HepG2 (cell line): ENCODE data around the gene VWA3A. TPM values are rescaled to one million over a fixed set of nuclear protein-coding genes. Genes with fewer than 3 reads are reported as not detected.

ENCODE experiments used
- ATAC-seq: fragments of 200-7000 bp; cut with Tn5 transposase; 3 replicates; pipeline ENCODE4 v1.9.1; 2020; ENCODE audit warnings: mild to moderate bottlenecking, moderate library complexity
- BruUV-seq: library from RNA; stranded (reverse); fragments of 400-500 nt; replicated peaks from 2 replicates; lab custom pipeline; 2021; lab: Mats Ljungman, UMichigan
- CTCF ChIA-PET: fragments of 300-600 bp; formaldehyde crosslinking; extraction: SDS; loops from one replicate; lab custom pipeline; 2021; ENCODE audit warnings: low total read pairs, inconsistent platforms, low intra/inter-chr PET ratio; lab: Yijun Ruan, JAX
- POLR2A ChIA-PET: fragments of 350-600 bp; sonication (Branson Sonifier 250); formaldehyde crosslinking; loops from one replicate; lab custom pipeline; 2020; ENCODE audit warnings: antibody characterized with exemption, inconsistent platforms; lab: Yijun Ruan, JAX
- DNase-seq: peaks from one replicate; pipeline ENCODE4 v3.0.0-alpha.2; 2015; ENCODE audit warnings: low spot score
- FAIRE-seq: peaks from 3 replicates; lab custom pipeline; 2011; peaks lifted over from hg19 to GRCh38; lab: Jason Lieb, UNC
- H2AFZ ChIP-seq: one replicate; pipeline ENCODE4 v1.6.1; 2011; ENCODE audit warnings: low read length, inconsistent platforms
- H3K27ac ChIP-seq: fragments of 300-600 bp; 3 replicates; pipeline ENCODE4 v1.8.0; 2011; ENCODE audit warnings: mixed run types, mild to moderate bottlenecking, mixed read lengths, low read length, inconsistent platforms; ENCODE audit not compliant: insufficient read depth; ENCODE audit errors: extremely low read length
- H3K27me3 ChIP-seq, 2 experiments: fragments of 200-600 bp in 1 of 2; 2 replicates in 1 of 2; 3 replicates in 1 of 2; pipeline versions ENCODE4 v1.6.0 to v1.8.0; 2011; ENCODE audit warnings: low read length in 2 of 2, mild to moderate bottlenecking in 2 of 2, moderate library complexity in 2 of 2, inconsistent platforms in 1 of 2; ENCODE audit not compliant: insufficient read depth in 2 of 2, control insufficient read depth in 1 of 2
- H3K36me3 ChIP-seq, 2 experiments: fragments of 200-600 bp in 1 of 2; replicated peaks in 1 of 2; 2 replicates in 1 of 2; 3 replicates in 1 of 2; pipeline versions ENCODE4 v1.5.1 to v1.8.0; 2011; ENCODE audit warnings: low read length in 2 of 2, inconsistent platforms in 1 of 2; ENCODE audit not compliant: insufficient read depth in 2 of 2, control insufficient read depth in 1 of 2
- H3K4me1 ChIP-seq: 2 replicates; pipeline ENCODE4 v1.5.1; 2012; ENCODE audit warnings: low read length, inconsistent platforms; ENCODE audit not compliant: insufficient read depth
- H3K4me2 ChIP-seq: 2 replicates; pipeline ENCODE4 v1.6.0; 2011; ENCODE audit warnings: low read depth, low read length, inconsistent platforms
- H3K4me3 ChIP-seq, 3 experiments: fragments of 200-600 bp in 1 of 3; sonication (generic), shearing (Covaris generic) in 1 of 3; replicated peaks in 1 of 3; 2 replicates each; pipeline ENCODE4 v1.5.1; 2011 to 2016; ENCODE audit warnings: low read length in 3 of 3, inconsistent platforms in 2 of 3, low read depth in 2 of 3, mild to moderate bottlenecking in 2 of 3, control low read depth in 1 of 3, mixed read lengths in 1 of 3; ENCODE audit not compliant: insufficient read depth in 1 of 3
- H3K79me2 ChIP-seq: one replicate; pipeline ENCODE4 v1.6.1; 2011; ENCODE audit warnings: low read length, inconsistent platforms; ENCODE audit not compliant: insufficient read depth
- H3K9ac ChIP-seq: 2 replicates; pipeline ENCODE4 v1.6.0; 2011; ENCODE audit warnings: mild to moderate bottlenecking, low read depth, low read length, inconsistent platforms; ENCODE audit not compliant: insufficient read depth
- H3K9me3 ChIP-seq: 2 replicates; pipeline ENCODE4 v1.5.1; 2012; ENCODE audit warnings: mild to moderate bottlenecking, low read length
- H4K20me1 ChIP-seq: 2 replicates; pipeline ENCODE4 v1.6.0; 2011; ENCODE audit warnings: inconsistent platforms, mild to moderate bottlenecking, low read length, moderate library complexity; ENCODE audit not compliant: insufficient read depth
- GATAD2A ChIP-seq: IDR thresholded peaks from 2 replicates; pipeline ENCODE4 v1.6.1; 2016
- ISL2 ChIP-seq: sonication (generic); formaldehyde crosslinking; IDR thresholded peaks from 2 replicates; pipeline ENCODE4 v1.5.0; 2020; ENCODE audit warnings: missing genetic modification reagents
- KDM2A ChIP-seq: sonication (generic); formaldehyde crosslinking; IDR thresholded peaks from 2 replicates; pipeline ENCODE4 v1.4.0; 2020; ENCODE audit warnings: low read depth, missing genetic modification reagents, borderline replicate concordance
- KDM5A ChIP-seq: fragments of 200-600 bp; sonication (generic); IDR thresholded peaks from 2 replicates; pipeline ENCODE4 v1.7.0; 2018; ENCODE audit warnings: antibody characterized with exemption, mild to moderate bottlenecking, low read length, borderline replicate concordance
- MAFG ChIP-seq: sonication (generic); formaldehyde crosslinking; IDR thresholded peaks from 2 replicates; pipeline ENCODE4 v1.5.1; 2020; ENCODE audit warnings: mild to moderate bottlenecking, missing genetic modification reagents
- MEIS2 ChIP-seq: sonication (generic); formaldehyde crosslinking; IDR thresholded peaks from 2 replicates; pipeline ENCODE4 v1.9.0; 2021; ENCODE audit warnings: mild to moderate bottlenecking, missing genetic modification reagents
- NFYC ChIP-seq: IDR thresholded peaks from 2 replicates; pipeline ENCODE4 v1.6.1; 2016; ENCODE audit warnings: missing genetic modification reagents, missing compliant biosample characterization
- PAWR ChIP-seq: sonication (generic); formaldehyde crosslinking; IDR thresholded peaks from 2 replicates; pipeline ENCODE4 v1.4.0; 2020; ENCODE audit warnings: missing genetic modification reagents, mild to moderate bottlenecking, borderline replicate concordance
- SMARCC2 ChIP-seq: fragments of 450-650 bp; IDR thresholded peaks from 2 replicates; pipeline ENCODE4 v1.6.1; 2017; ENCODE audit warnings: antibody characterized with exemption, mild to moderate bottlenecking
- SOX6 ChIP-seq, 2 experiments: fragments of 450-650 bp in 1 of 2; sonication (generic) in 1 of 2; formaldehyde crosslinking in 1 of 2; IDR thresholded peaks; 2 replicates each; pipeline versions ENCODE4 v1.4.0 to v1.6.1; 2017 to 2020; ENCODE audit warnings: antibody characterized with exemption in 1 of 2, mild to moderate bottlenecking in 1 of 2, missing genetic modification reagents in 1 of 2
- TBL1XR1 ChIP-seq: fragments of 150-350 bp; IDR thresholded peaks from 2 replicates; pipeline ENCODE4 v1.6.1; 2014; ENCODE audit warnings: borderline replicate concordance, low read length; ENCODE audit not compliant: partially characterized antibody
- TMF1 ChIP-seq: sonication (generic); formaldehyde crosslinking; IDR thresholded peaks from 2 replicates; pipeline ENCODE4 v1.8.1; 2022; ENCODE audit warnings: low read depth, missing genetic modification reagents
- ZFP1 ChIP-seq: IDR thresholded peaks from 2 replicates; pipeline ENCODE4 v1.6.1; 2016
- ZFX ChIP-seq: sonication (generic); formaldehyde crosslinking; IDR thresholded peaks from 2 replicates; pipeline ENCODE4 v1.4.0; 2020; ENCODE audit warnings: mild to moderate bottlenecking, low read depth, missing genetic modification reagents, moderate library complexity
- ZNF160 ChIP-seq: sonication (generic); formaldehyde crosslinking; IDR thresholded peaks from 2 replicates; pipeline ENCODE4 v1.8.0; 2022; ENCODE audit warnings: mild to moderate bottlenecking, inconsistent platforms, missing genetic modification reagents
- ZNF343 ChIP-seq: sonication (generic); formaldehyde crosslinking; IDR thresholded peaks from 2 replicates; pipeline ENCODE4 v1.4.0; 2020; ENCODE audit warnings: mild to moderate bottlenecking, missing genetic modification reagents
- ZNF431 ChIP-seq: sonication (generic); formaldehyde crosslinking; IDR thresholded peaks from 2 replicates; pipeline ENCODE4 v1.9.0; 2022; ENCODE audit warnings: missing genetic modification reagents, low read depth, mild to moderate bottlenecking, borderline replicate concordance
- ZNF460 ChIP-seq: sonication (generic); formaldehyde crosslinking; IDR thresholded peaks from 2 replicates; pipeline ENCODE4 v1.5.1; 2020; ENCODE audit warnings: missing genetic modification reagents, mild to moderate bottlenecking, borderline replicate concordance
- ZNF484 ChIP-seq: sonication (generic); formaldehyde crosslinking; IDR thresholded peaks from 2 replicates; pipeline ENCODE4 v1.5.1; 2020; ENCODE audit warnings: mild to moderate bottlenecking, low read depth, missing genetic modification reagents, borderline replicate concordance
- ZNF614 ChIP-seq: IDR thresholded peaks from 2 replicates; pipeline ENCODE4 v1.6.1; 2018; ENCODE audit warnings: missing biosample characterization, missing genetic modification reagents, inconsistent platforms, borderline replicate concordance
- ZNF776 ChIP-seq: sonication (generic); formaldehyde crosslinking; IDR thresholded peaks from 2 replicates; pipeline ENCODE4 v1.4.0; 2020; ENCODE audit warnings: mild to moderate bottlenecking, missing genetic modification reagents
- ZNF790 ChIP-seq: sonication (generic); formaldehyde crosslinking; IDR thresholded peaks from 2 replicates; pipeline ENCODE4 v1.8.0; 2022; ENCODE audit warnings: missing genetic modification reagents, mild to moderate bottlenecking, borderline replicate concordance
- WGBS: methylation state at CpG from one replicate; pipeline ENCODE4 v1.1.6; 2017; ENCODE audit warnings: low lambda C conversion rate; 5-methylcytosine and 5-hydroxymethylcytosine counted together
- in situ Hi-C: cut with HindIII; loops from 2 replicates; pipeline ENCODE4 v1.10.0; 2017; ENCODE audit warnings: low pct_unique_long_range_greater_than_20kb; ENCODE audit not compliant: extremely low pct_ligation_motif_present
- intact Hi-C: fragments of 100-400 bp; cut with micrococcal nuclease; formaldehyde crosslinking; loops from one replicate; pipeline ENCODE4 v1.10.0; 2022; ENCODE audit not compliant: unreplicated experiment
- polyA plus RNA-seq, 8 experiments: library from polyadenylated mRNA; depleted of rRNA in 3 of 8; stranded (reverse) in 7 of 8; unstranded in 1 of 8; fragments of >200 nt; fragmentation: Illumina TruSeq in 4 of 8; extraction: Trizol in 4 of 8; gene quantifications; 2 replicates each; pipeline versions ENCODE4 v1.2.1 to v1.2.3, GENCODE V29; 2011 to 2016; ENCODE audit warnings: low read depth in 4 of 8, missing spikeins in 1 of 8, mixed read lengths in 1 of 8; ENCODE audit not compliant: insufficient read depth in 1 of 8
- total RNA-seq, 5 experiments: library from RNA; depleted of rRNA; stranded (reverse); fragments of >200 nt; fragmentation: Illumina TruSeq; extraction: Trizol; gene quantifications; 2 replicates each; pipeline ENCODE4 v1.2.3, GENCODE V29; 2016; ENCODE audit warnings: low read depth in 1 of 5
- TF ChIP-seq, protein P1 (sequence below): sonication (generic); formaldehyde crosslinking; IDR thresholded peaks from 2 replicates; pipeline ENCODE4 v1.4.0; 2020; ENCODE audit warnings: missing genetic modification reagents, mild to moderate bottlenecking, borderline replicate concordance

Gene VWA3A
- total and polyA plus RNA-seq, 2 of the 13 experiments (the other 11 are each of a cell fraction or from before 2014, with no cell fraction given), result 0.03 to 0.07 TPM

DNA sequence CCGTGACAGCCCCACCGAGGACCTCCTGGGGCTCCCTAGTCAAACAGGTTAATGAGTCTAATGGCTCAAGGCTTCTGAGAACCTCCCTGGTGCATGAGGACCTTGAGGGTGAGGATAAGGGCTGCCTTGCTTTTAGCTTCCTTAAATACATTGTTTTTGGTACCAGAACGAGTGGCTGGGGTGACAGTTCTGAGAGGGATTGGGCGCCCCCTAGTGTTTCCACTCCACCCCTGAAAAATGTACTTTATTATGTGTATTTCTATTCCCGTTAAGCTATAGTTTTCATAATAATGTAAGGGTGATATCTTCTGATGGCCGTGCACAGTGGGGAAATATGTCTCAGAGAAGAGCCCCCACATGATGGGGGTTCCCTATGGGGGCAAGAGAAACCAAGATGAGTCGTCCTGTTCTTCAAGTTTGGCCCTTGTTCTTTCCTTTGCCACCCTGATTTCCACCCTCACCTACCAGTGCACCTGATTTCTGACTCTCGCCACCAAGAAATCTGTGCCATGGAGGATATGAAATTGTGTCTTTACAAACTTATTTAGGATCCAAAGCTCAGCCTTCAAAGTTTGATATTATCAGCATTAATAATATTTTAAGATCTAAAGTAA lies 14.5 kb upstream of the VWA3A start:
- Histone ChIP-seq H3K4me2 (no peak overlapping the region), H3K27ac (no peak overlapping the region), H3K4me1 (no peaks in the 10 kb centered on the region), H3K36me3 (peaks cover 0 to 1% of the 10 kb centered on the region in 2 experiments; a peak in 3 of 5 replicates), H3K27me3 (no peaks in the 10 kb centered on the region), H3K9me3 (no peaks in the 10 kb centered on the region), H3K9ac (no peak overlapping the region), H3K4me3 (no peak overlapping the region), H3K79me2 (no peaks in the 10 kb centered on the region), H2AFZ (no peak overlapping the region), H4K20me1 (peaks cover 6% of the 10 kb centered on the region; the same call in 1 of the 2 replicates)
- FAIRE-seq (no peak), DNase-seq (peak; percentile 62), ATAC-seq (peak; percentile 85)
- POLR2A ChIA-PET, result interaction anchor here (1.1 to 1.6 kb wide), 7 partner anchors 21 to 124 kb away, joined by 3 to 9 read pairs (median 6); partner anchors contain the start of genes PDZD9 and UQCRC2
- intact Hi-C loops (loop anchor here (1.0 kb wide), 2 partner anchors 77 to 110 kb away; partner anchors contain the start of gene PDZD9), in situ Hi-C loops (loop anchor here (5.0 to 25.0 kb wide), 2 partner anchors 76 to 266 kb away; partner anchors contain the start of gene PDZD9)
- CTCF ChIA-PET, result interaction anchor here (1.0 to 7.1 kb wide), 5 partner anchors 78 to 127 kb away, joined by 3 to 169 read pairs (median 3); partner anchors contain the start of gene PDZD9
- 50% methylated on average over 8 of the region's 8 CpGs for WGBS
- BruUV-seq, result no TSS peak
- TF ChIP-seq ZFX (CRISPR knock-in tag), result no peak
- no peak for TF ChIP-seq ZNF460 (CRISPR knock-in tag)
- TF ChIP-seq MEIS2 (CRISPR knock-in tag), result peak; percentile 33; the same call in 1 of the 2 replicates
- no peak for TF ChIP-seq ZNF431
- TF ChIP-seq, protein P1, sequence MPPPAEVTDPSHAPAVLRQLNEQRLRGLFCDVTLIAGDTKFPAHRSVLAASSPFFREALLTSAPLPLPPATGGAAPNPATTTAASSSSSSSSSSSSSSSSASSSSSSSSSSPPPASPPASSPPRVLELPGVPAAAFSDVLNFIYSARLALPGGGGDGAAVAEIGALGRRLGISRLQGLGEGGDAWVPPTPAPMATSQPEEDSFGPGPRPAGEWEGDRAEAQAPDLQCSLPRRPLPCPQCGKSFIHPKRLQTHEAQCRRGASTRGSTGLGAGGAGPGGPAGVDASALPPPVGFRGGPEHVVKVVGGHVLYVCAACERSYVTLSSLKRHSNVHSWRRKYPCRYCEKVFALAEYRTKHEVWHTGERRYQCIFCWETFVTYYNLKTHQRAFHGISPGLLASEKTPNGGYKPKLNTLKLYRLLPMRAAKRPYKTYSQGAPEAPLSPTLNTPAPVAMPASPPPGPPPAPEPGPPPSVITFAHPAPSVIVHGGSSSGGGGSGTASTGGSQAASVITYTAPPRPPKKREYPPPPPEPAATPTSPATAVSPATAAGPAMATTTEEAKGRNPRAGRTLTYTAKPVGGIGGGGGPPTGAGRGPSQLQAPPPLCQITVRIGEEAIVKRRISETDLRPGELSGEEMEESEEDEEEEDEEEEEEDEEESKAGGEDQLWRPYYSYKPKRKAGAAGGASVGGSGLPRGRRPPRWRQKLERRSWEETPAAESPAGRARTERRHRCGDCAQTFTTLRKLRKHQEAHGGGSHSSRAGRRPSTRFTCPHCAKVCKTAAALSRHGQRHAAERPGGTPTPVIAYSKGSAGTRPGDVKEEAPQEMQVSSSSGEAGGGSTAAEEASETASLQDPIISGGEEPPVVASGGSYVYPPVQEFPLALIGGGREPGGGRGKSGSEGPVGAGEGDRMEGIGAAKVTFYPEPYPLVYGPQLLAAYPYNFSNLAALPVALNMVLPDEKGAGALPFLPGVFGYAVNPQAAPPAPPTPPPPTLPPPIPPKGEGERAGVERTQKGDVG (CRISPR knock-in tag), result no peak
- no peak for TF ChIP-seq NFYC (CRISPR knock-in tag)
- 0 out of 2 replicates have a peak, but pooled peaks have one; percentile 24 for TF ChIP-seq GATAD2A (CRISPR knock-in tag)
- TF ChIP-seq ISL2 (CRISPR knock-in tag), result 0 out of 2 replicates have a peak, but pooled peaks have one; percentile 16
- TF ChIP-seq TBL1XR1, result no peak
- no peak for TF ChIP-seq TMF1 (CRISPR knock-in tag)
- TF ChIP-seq SOX6 (IDR thresholded peaks at IDR 0.05), result no peak
- peak; percentile 51; the same call in 1 of the 2 replicates for TF ChIP-seq SOX6 (CRISPR knock-in tag; IDR thresholded peaks at IDR 0.05)
- no peak for TF ChIP-seq KDM5A
- TF ChIP-seq ZNF614 (CRISPR knock-in tag), result 0 out of 2 replicates have a peak, but pooled peaks have one; percentile 26
- TF ChIP-seq ZNF160 (CRISPR knock-in tag), result 0 out of 2 replicates have a peak, but pooled peaks have one; percentile 57
- TF ChIP-seq KDM2A (CRISPR knock-in tag), result peak; percentile 39; the same call in 1 of the 2 replicates
- no peak for TF ChIP-seq SMARCC2
- TF ChIP-seq MAFG (CRISPR knock-in tag), result no peak
- no peak for TF ChIP-seq PAWR (CRISPR knock-in tag)
- no peak for TF ChIP-seq ZNF776 (CRISPR knock-in tag)
- TF ChIP-seq ZNF790 (CRISPR knock-in tag), result no peak
- TF ChIP-seq ZNF343 (CRISPR knock-in tag), result no peak
- TF ChIP-seq ZFP1 (CRISPR knock-in tag), result no peak
- TF ChIP-seq ZNF484 (CRISPR knock-in tag), result no peak
